Measurements from ENCODE around the gene VEGFA. TPM values are rescaled to one million over a fixed set of nuclear protein-coding genes. Genes with fewer than 3 reads are reported as not detected.

Gene VEGFA
- total RNA-seq, 3 donors from 2014 or later, result 89.4 to 165 (median 94.7) TPM

- intact Hi-C loops (cut with DNase I, micrococcal nuclease), result loop anchor here in 1 of 2 donors (10.0 kb wide), 1 partner anchor 46 kb away; the partner anchor contains the start of gene VEGFA
- ATAC-seq (no peak), DNase-seq (no peak)
- H3K9me3 ChIP-seq, result no peaks in the 10 kb centered on the region
- H3K36me3 ChIP-seq (ENCODE audit: low read depth), result no peaks in the 10 kb centered on the region
- no peak overlapping the region for H3K4me3 ChIP-seq
- TF ChIP-seq CTCF (IDR thresholded peaks at IDR 0.05), result no peak
- peaks cover 18% of the 10 kb centered on the region for H3K4me1 ChIP-seq (ENCODE audit: low read depth)
These were observed 51.3 kb downstream of the VEGFA start for GRCh38 chr6:43821101-43821886.

- intact Hi-C loops (cut with DNase I, micrococcal nuclease), result loop anchor here in 1 of 2 donors (10.0 kb wide), 1 partner anchor 49 kb away; the partner anchor contains the start of gene VEGFA
- no peak overlapping the region for H3K4me3 ChIP-seq
- peaks cover 18% of the 10 kb centered on the region for H3K4me1 ChIP-seq (ENCODE audit: low read depth)
- no peak for DNase-seq
- no peaks in the 10 kb centered on the region for H3K36me3 ChIP-seq (ENCODE audit: low read depth)
- TF ChIP-seq CTCF (IDR thresholded peaks at IDR 0.05), result no peak
- no peaks in the 10 kb centered on the region for H3K9me3 ChIP-seq
- ATAC-seq, result peak; percentile 61
These were observed 53.4 kb downstream of the VEGFA start for GRCh38 chr6:43823390-43823789.

- ATAC-seq (peak; percentile 90), DNase-seq (peak in 2 of 3 donors; percentile 56 to 58)
- no peaks in the 10 kb centered on the region for H3K36me3 ChIP-seq (ENCODE audit: low read depth)
- H3K4me1 ChIP-seq (ENCODE audit: low read depth), result peaks cover 18% of the 10 kb centered on the region
- H3K9me3 ChIP-seq, result no peaks in the 10 kb centered on the region
- no peak overlapping the region for H3K4me3 ChIP-seq
- TF ChIP-seq CTCF (IDR thresholded peaks at IDR 0.05), result no peak
- intact Hi-C loops (cut with DNase I, micrococcal nuclease), result loop anchor here in 1 of 2 donors (10.0 kb wide), 1 partner anchor 49 kb away; the partner anchor contains the start of gene VEGFA
These were observed 54.1 kb downstream of the VEGFA start for GRCh38 chr6:43823879-43824702.

GRCh38 chr6:43824703-43825064 is 54.7 kb downstream of the VEGFA start:
- intact Hi-C loops (cut with DNase I, micrococcal nuclease), result loop anchor here in 1 of 2 donors (10.0 kb wide), 1 partner anchor 50 kb away; the partner anchor contains the start of gene VEGFA
- Histone ChIP-seq H3K4me1 (ENCODE audit: low read depth) (peaks cover 15% of the 10 kb centered on the region), H3K9me3 (no peaks in the 10 kb centered on the region), H3K36me3 (ENCODE audit: low read depth) (no peaks in the 10 kb centered on the region), H3K4me3 (no peak overlapping the region)
- no peak for TF ChIP-seq CTCF (IDR thresholded peaks at IDR 0.05)
- ATAC-seq (no peak), DNase-seq (no peak)

GRCh38 chr6:43825187-43826115 is 55.4 kb downstream of the VEGFA start:
- TF ChIP-seq CTCF (IDR thresholded peaks at IDR 0.05), result no peak
- Histone ChIP-seq H3K4me1 (ENCODE audit: low read depth) (peaks cover 14% of the 10 kb centered on the region), H3K36me3 (ENCODE audit: low read depth) (no peaks in the 10 kb centered on the region), H3K9me3 (no peaks in the 10 kb centered on the region), H3K4me3 (no peak overlapping the region)
- DNase-seq (no peak), ATAC-seq (no peak)
- intact Hi-C loops (cut with DNase I, micrococcal nuclease), result loop anchor here in 1 of 2 donors (10.0 kb wide), 1 partner anchor 51 kb away; the partner anchor contains the start of gene VEGFA
